Measurements from ENCODE around the gene IGSF1.

GRCh38 chrX:131273011-131273410, 16.1 kb downstream of the IGSF1 start:
- TF ChIP-seq CTCF (IDR thresholded peaks at IDR 0.05 in 2 of 3, conservative IDR thresholded peaks at IDR 0.05 in 1 of 3; ENCODE audit: borderline replicate concordance in 1 of 3, insufficient read depth in 1 of 3, low read depth in 2 of 3, low read length in 2 of 3) (no peak), SP1 (IDR thresholded peaks at IDR 0.05; ENCODE audit: low read depth) (no peak), ELF1 (IDR thresholded peaks at IDR 0.05; ENCODE audit: borderline replicate concordance, low read depth) (no peak), EZH2 (IDR thresholded peaks at IDR 0.05) (no peak), REST (IDR thresholded peaks at IDR 0.05; ENCODE audit: low read depth) (no peak), RAD21 (IDR thresholded peaks at IDR 0.05; ENCODE audit: low read depth) (no peak), CEBPB (IDR thresholded peaks at IDR 0.05; ENCODE audit: low read depth) (no peak), EZH2phosphoT487 (IDR thresholded peaks at IDR 0.05; ENCODE audit: borderline replicate concordance) (no peak), ZNF274 (IDR thresholded peaks at IDR 0.05; ENCODE audit: low read depth, low read length) (no peak), EGR1 (IDR thresholded peaks at IDR 0.05; ENCODE audit: low read depth) (no peak), POLR2A (IDR thresholded peaks at IDR 0.05; ENCODE audit: borderline replicate concordance, extremely low read depth, insufficient read depth, insufficient read length) (no peak), ATF3 (IDR thresholded peaks at IDR 0.05) (no peak), CBX3 (IDR thresholded peaks at IDR 0.05; ENCODE audit: low read depth) (no peak)
